GM15510 (cell line): ENCODE results near the gene MAD2L1BP.

Experiments used
- POLR2A ChIP-seq: IDR thresholded peaks from 3 replicates; pipeline ENCODE4 v1.6.1; 2011; ENCODE audit warnings: borderline replicate concordance; ENCODE audit not compliant: insufficient read length; ENCODE audit errors: extremely low read depth

MAD2L1BP gene

DNA sequence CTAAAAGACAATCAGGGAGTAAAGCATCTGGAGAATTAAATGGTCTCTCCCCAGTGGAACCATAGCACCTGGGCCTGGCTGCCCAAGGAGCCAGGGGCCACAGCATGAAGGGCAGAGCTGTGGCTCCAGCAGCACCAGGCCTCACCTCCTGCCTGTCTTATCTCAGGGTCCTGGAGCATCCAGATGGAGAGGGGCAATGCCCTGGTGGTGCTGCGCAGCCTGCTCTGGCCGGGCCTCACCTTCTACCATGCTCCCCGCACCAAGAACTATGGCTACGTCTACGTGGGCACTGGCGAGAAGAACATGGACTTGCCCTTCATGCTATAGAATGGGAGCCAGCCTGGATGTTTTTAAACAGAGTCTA lies 35.0 kb downstream of the MAD2L1BP start:
- no peak for TF ChIP-seq POLR2A

DNA sequence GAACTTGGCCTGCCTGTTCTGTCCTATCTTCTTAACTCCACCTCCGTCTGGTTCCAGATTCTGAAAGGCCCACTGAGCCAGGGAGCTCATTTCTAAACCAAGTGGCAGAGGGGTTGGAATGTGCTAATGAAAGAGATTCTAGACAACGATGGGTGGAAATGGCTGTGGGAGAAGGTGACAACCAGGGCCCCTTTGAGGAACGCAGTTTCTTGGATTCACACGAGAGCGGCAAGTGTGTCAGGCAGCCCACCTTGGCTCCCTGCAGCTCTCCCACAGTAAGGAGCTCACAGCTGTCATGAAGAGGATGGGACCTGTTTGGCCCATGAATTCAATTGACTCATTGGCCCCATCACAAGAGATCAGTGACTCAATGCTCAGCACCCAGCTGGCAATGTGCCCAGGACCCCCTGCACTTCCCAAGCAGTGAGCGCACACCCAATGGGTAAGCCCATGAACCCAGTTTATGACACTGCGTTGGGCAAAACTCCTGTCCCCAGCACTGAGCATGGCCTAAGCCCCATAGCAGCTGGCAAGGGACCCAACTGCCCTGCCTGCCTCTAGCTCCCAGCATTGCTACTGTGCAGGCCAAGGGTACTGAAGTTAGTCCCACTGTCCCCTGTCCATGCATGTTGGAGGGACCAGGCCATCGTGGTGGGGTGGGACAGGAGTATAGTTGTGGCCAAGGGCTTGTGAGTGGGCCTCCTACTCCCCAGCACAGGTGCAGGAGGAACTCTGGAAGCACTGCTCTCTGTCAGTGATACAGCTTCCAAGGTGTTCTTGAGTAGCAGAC lies 35.6 kb downstream of the MAD2L1BP start:
- TF ChIP-seq POLR2A: no peak

DNA sequence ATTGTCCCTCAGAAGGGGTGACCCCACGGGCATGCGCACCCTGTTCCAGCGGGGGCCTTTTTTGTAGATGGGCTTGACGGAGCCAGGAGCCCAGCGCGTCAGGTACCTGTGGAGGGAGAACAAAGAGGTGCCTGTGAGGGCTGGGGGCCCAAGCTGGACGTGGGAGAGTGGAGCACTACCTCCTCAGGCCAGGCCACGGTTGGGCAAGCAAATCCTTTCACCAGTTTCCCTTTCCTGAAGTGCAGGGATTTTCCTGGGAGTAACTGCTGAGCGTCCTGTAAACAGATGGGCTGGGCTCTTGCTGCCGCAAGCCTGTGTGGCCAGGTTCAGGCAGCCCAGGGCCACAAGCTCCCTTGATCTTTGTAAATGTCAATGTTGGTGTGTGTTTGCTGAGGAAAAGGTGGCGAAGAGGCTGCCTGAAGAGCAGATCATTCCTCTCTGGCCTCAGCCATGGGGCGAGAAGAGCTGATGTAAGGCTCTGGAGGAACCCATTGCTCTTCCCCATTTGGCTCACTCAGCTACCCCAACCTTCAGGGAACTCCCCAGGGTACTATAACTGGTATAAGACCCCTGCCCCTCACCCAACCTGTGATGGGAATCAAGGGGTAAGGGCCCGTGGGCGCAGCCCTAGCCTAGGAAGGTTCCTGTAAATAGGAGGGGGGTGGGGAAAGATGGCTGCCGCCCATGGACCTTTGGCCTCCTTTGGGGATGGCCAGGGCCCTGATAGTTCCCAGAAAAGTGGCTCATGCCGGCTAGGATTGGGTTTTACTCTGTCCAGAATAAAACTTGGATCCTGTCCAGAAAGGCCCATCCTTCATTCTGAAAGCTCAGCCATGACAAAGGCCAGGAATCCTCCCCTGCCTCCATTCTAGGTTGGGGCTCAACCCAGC lies 36.4 kb downstream of the MAD2L1BP start:
- no peak for TF ChIP-seq POLR2A

DNA sequence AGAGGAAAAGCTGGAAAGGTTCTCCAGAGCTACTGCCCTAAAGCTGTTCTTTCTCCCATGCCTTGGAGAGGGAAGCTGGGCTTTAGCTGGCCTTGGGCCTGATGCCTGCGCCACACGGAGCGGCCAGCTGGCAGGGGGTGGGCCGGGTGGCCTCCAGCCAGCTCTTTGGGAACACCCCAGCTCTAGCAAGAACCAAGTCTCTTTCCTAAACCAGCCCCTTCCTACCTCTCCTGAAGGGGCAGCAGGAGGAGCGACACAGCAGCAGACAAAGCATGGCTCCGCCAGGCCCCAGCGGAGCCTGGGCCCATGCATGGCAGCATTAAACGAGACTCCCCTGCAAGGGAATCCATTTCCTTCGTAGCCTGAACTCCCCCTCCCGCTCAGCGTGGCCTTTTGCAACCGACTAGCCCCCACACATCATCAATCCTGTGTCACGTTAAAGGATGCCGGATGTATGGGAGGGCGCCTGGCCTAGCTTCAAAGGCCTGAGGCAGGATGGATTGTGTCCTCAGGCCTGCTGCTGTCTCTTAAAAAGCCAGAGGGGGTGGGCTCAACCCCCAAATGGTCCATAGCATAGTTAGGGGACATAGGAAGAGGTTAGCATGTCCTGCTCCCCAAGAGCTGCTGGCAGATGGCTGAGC lies 37.9 kb downstream of the MAD2L1BP start:
- no peak for TF ChIP-seq POLR2A

DNA sequence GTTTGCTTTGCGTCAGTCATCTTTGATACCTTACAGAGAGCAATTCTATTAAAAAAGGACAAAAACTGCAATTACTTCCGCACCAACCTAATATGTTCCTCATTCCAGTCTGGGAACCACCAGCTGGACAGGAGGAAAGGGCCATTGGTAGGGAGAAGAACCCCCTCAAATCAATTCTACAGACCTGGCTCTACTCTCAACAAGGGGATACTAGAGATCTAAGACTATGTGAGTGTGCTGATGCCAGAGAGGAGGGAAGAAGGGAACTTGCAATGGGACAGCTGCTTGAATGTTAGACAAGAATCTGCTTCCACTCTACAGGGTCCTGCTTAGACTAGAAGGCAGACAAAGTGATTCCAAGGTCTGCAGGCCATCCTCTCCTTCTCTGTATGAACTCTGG lies 38.7 kb downstream of the MAD2L1BP start:
- no peak for TF ChIP-seq POLR2A

- TF ChIP-seq POLR2A: no peak
These were observed 39.3 kb downstream of the MAD2L1BP start for GRCh38 chr6:43674921-43675320.

GRCh38 chr6:43676962-43677606 lies 41.4 kb downstream of the MAD2L1BP start:
- no peak for TF ChIP-seq POLR2A

GRCh38 chr6:43677759-43678158 lies 42.1 kb downstream of the MAD2L1BP start:
- no peak for TF ChIP-seq POLR2A

DNA sequence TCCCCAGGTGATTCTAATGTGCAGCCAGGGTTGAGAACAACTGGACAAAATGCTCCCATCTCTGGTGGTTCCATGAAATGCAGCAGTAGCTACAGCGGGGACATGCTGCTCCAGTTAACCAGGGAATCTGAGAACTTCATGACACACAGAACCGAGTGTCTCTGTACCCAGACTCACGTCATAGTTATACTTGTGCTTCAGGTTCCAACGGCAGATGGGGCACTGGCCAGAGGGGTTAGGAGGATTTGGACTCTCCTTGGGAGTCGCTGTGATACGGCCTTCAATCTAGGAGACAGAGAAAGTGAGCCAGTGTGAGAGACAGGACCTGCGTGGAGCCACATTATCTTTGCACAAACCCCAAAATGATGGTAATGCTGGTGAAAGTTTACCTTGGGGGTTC lies 42.7 kb downstream of the MAD2L1BP start:
- no peak for TF ChIP-seq POLR2A

DNA sequence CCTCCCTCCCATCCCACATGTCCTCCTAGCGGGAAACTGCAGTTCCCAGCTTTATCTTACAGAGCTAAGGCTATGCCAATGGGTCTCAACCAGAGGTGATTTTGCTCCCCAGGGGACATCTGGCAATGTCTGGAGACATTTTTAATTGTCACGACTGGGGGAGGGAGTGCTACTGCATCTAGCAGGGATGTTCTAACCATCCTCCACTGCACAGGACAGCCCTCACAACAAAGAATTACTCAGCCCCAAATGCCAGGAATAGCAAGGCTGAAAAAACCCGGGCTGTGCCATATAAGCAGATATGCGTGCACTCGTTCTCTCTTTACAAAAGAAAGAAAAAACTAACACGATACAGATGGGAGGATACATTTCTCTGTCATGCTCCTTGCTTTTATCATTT lies 43.4 kb downstream of the MAD2L1BP start:
- no peak for TF ChIP-seq POLR2A

- no peak for TF ChIP-seq POLR2A
These were observed 44.9 kb downstream of the MAD2L1BP start for GRCh38 chr6:43680308-43681200.

DNA sequence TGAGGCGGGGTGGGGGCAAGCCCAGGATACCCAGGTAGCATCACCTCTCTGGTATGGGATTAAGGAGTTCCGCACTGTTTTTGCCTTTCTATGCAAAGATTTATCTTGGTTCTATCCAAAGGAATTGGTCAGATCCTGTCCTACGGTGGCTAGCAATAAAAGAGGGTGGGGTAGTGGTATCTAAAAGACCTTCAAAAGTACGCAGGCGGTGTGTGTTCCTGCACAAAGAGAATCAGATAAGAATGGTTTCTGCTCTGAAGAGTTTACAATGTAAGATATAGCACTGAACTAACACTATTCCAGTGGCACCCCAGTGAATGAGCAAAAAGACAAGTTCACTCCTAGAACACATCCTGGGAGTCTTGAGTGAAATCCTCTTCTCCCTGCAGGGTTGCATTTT lies 45.7 kb downstream of the MAD2L1BP start:
- no peak for TF ChIP-seq POLR2A

DNA sequence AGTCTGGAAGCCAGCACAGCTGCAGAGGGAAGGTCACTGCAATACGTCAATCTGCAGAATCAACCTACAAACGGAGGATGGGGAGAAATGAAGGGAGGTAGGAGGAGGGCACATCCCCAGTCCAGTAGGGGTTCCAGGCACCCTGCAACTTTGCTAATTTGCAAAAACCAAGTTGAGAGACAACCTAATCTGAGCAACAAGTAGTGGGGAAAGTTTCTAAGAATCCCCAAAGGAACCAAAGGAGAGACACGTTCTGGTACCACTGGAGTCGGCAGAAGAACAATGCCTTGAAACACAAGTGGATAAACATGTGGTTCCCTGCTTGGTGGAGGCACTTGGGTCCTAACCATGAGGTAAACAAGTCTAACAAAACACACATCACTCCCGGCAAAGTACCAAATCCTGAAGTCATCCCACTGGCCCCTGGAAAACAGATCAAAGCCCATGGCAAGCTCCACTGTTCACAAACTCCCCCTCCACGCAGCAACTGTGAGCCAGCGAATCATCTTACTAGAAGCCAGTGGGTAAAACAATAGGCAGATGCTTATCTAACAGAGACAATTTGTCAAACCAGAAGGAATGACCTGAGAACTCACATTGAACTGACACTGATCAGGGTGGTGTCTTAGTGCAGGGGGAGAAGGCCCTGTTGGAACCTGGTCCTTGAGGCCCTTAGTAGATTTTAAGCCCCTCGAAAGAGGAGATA lies 47.2 kb downstream of the MAD2L1BP start:
- TF ChIP-seq POLR2A: no peak
